ENCODE results near the gene CIAO2B. TPM values are rescaled to one million over a fixed set of nuclear protein-coding genes. Genes with fewer than 3 reads are reported as not detected.
"Not testable (repeated sequence)": the region's sequence is repeated elsewhere in the genome, so short reads cannot be mapped to it uniquely, and the experiment has no call there.

The CIAO2B gene
- 140 and 172 TPM in 2 replicates for total RNA-seq (2014; rRNA removed; shearing (Covaris generic))

- in situ Hi-C loops (cut with HindIII; ENCODE audit: low sequenced_read_pairs), result no loop called here
- peak; percentile 82 for DNase-seq (ENCODE audit: low spot score)
Measured at GRCh38 chr16:66934138-66934838, at the start of gene CIAO2B. Gene CIAO2B, minus strand, starts transcription at chr16:66934402. Its CDS starts 38 bp downstream, at chr16:66934364.

GRCh38 chr16:66983033-66983432 is 48.8 kb upstream of the CIAO2B start:
- in situ Hi-C loops (cut with HindIII; ENCODE audit: low sequenced_read_pairs), result no loop called here
- no peak for DNase-seq (ENCODE audit: low spot score)

GRCh38 chr16:66979011-66979717 is 45.0 kb upstream of the CIAO2B start:
- in situ Hi-C loops (cut with HindIII; ENCODE audit: low sequenced_read_pairs), result no loop called here
- no peak for DNase-seq (ENCODE audit: low spot score)

GRCh38 chr16:66977341-66978113 is 43.3 kb upstream of the CIAO2B start:
- in situ Hi-C loops (cut with HindIII; ENCODE audit: low sequenced_read_pairs), result no loop called here
- peak; percentile 83 for DNase-seq (ENCODE audit: low spot score)

GRCh38 chr16:66976746-66977145 is 42.5 kb upstream of the CIAO2B start:
- in situ Hi-C loops (cut with HindIII; ENCODE audit: low sequenced_read_pairs), result no loop called here
- DNase-seq (ENCODE audit: low spot score), result no peak

- no peak for DNase-seq (ENCODE audit: low spot score)
- in situ Hi-C loops (cut with HindIII; ENCODE audit: low sequenced_read_pairs), result no loop called here
Measured at GRCh38 chr16:66975302-66975893, 41.2 kb upstream of the CIAO2B start.

- DNase-seq (ENCODE audit: low spot score); in situ Hi-C loops (cut with HindIII; ENCODE audit: low sequenced_read_pairs): not testable (repeated sequence)
Measured at GRCh38 chr16:66974932-66975246, 40.7 kb upstream of the CIAO2B start.

- DNase-seq (ENCODE audit: low spot score); in situ Hi-C loops (cut with HindIII; ENCODE audit: low sequenced_read_pairs): not testable (repeated sequence)
Measured at GRCh38 chr16:66974156-66974931, 40.1 kb upstream of the CIAO2B start.

- no peak for DNase-seq (ENCODE audit: low spot score)
- in situ Hi-C loops (cut with HindIII; ENCODE audit: low sequenced_read_pairs), result no loop called here
Measured at GRCh38 chr16:66973716-66974115, 39.5 kb upstream of the CIAO2B start.

- DNase-seq (ENCODE audit: low spot score), result no peak
- in situ Hi-C loops (cut with HindIII; ENCODE audit: low sequenced_read_pairs), result no loop called here
Measured at GRCh38 chr16:66972983-66973382, 38.8 kb upstream of the CIAO2B start.

- DNase-seq (ENCODE audit: low spot score), result no peak
- in situ Hi-C loops (cut with HindIII; ENCODE audit: low sequenced_read_pairs), result no loop called here
Measured at GRCh38 chr16:66970775-66971720, 36.8 kb upstream of the CIAO2B start.

GRCh38 chr16:66968847-66969246 is 34.6 kb upstream of the CIAO2B start:
- no peak for DNase-seq (ENCODE audit: low spot score)
- in situ Hi-C loops (cut with HindIII; ENCODE audit: low sequenced_read_pairs), result no loop called here

GRCh38 chr16:66964049-66964448 is 29.8 kb upstream of the CIAO2B start:
- in situ Hi-C loops (cut with HindIII; ENCODE audit: low sequenced_read_pairs), result no loop called here
- no peak for DNase-seq (ENCODE audit: low spot score)

- in situ Hi-C loops (cut with HindIII; ENCODE audit: low sequenced_read_pairs), result no loop called here
- DNase-seq (ENCODE audit: low spot score), result no peak
Measured at GRCh38 chr16:66961914-66962313, 27.7 kb upstream of the CIAO2B start.

- DNase-seq (ENCODE audit: low spot score), result peak; percentile 57
- in situ Hi-C loops (cut with HindIII; ENCODE audit: low sequenced_read_pairs), result no loop called here
Measured at GRCh38 chr16:66961065-66961744, 27.0 kb upstream of the CIAO2B start, which contains the start of gene CES3. Gene CES3, plus strand, starts transcription at chr16:66961266. Its CDS starts 42 bp downstream, at chr16:66961308.

- DNase-seq (ENCODE audit: low spot score), result no peak
- in situ Hi-C loops (cut with HindIII; ENCODE audit: low sequenced_read_pairs), result no loop called here
Measured at GRCh38 chr16:66960270-66960669, 26.1 kb upstream of the CIAO2B start.

GRCh38 chr16:66959704-66960161 is 25.5 kb upstream of the CIAO2B start:
- peak; percentile 91 for DNase-seq (ENCODE audit: low spot score)
- in situ Hi-C loops (cut with HindIII; ENCODE audit: low sequenced_read_pairs), result no loop called here

Measured in G401 (cell line).